Motor neuron (in vitro differentiated cells): ENCODE data around the gene METRNL. TPM values are rescaled to one million over a fixed set of nuclear protein-coding genes. Genes with fewer than 3 reads are reported as not detected.

Experiments
- ATAC-seq, 8 experiments: fragments of 200-7000 bp; cut with Tn5 transposase; replicated peaks in 6 of 8; 2 replicates each; pipeline ENCODE4 v1.8.0; 2021; ENCODE audit warnings: mild to moderate bottlenecking in 8 of 8, moderate library complexity in 8 of 8
- H3K27ac ChIP-seq, 2 donors: fragments of 250-450 bp; sonication (Bioruptor Pico); 2 replicates each; pipeline ENCODE4 v1.9.0; 2021; ENCODE audit warnings: antibody characterized with exemption in 2 of 2, mild to moderate bottlenecking in 2 of 2, moderate library complexity in 1 of 2
- H3K4me1 ChIP-seq, 2 donors: fragments of 250-450 bp; sonication (Bioruptor Pico); replicated peaks in 1 of 2; 2 replicates each; pipeline ENCODE4 v1.6.1; 2021; ENCODE audit warnings: antibody characterized with exemption in 2 of 2, mild to moderate bottlenecking in 2 of 2, moderate library complexity in 1 of 2
- H3K4me3 ChIP-seq, 5 donors: fragments of 250-450 bp; sonication (Bioruptor Pico); 2 replicates each; pipeline ENCODE4 v1.9.0; 2021; ENCODE audit warnings: antibody characterized with exemption in 5 of 5, mild to moderate bottlenecking in 5 of 5, moderate library complexity in 4 of 5
- WGBS, 10 experiments: fragments of 450-650 bp; shearing (Covaris generic); methylation state at CpG; one replicate each; pipeline ENCODE4 v1.0.0; 2022; 5-methylcytosine and 5-hydroxymethylcytosine counted together
- in situ Hi-C, 9 experiments: fragments of 400-800 bp; cut with MboI; loops; one replicate each; pipeline ENCODE4 v1.15.0; 2021; ENCODE audit warnings: low sequenced_read_pairs in 9 of 9, low pct_unique_long_range_greater_than_20kb in 2 of 9; ENCODE audit not compliant: unreplicated experiment in 9 of 9
- total RNA-seq, 8 experiments: library from RNA; unstranded; fragments of 300-600 nt; gene quantifications; 2 replicates each; pipeline versions ENCODE4 v1.2.3 to v1.2.4, GENCODE V29; 2022

Gene METRNL
- total RNA-seq, 8 experiments from 2014 or later, result 1.5 to 122 (median 6.3) TPM

GRCh38 chr17:83080858-83081683 lies 1.7 kb downstream of the METRNL start:
- H3K27ac ChIP-seq, result peak overlapping the region in 1 of 2 donors; percentile 23
- ATAC-seq, result peak; percentile 1 to 26 (median 15)
- peaks cover 0 to 29% of the 10 kb centered on the region in 2 donors for H3K4me1 ChIP-seq
- peak overlapping the region; percentile 34 to 97 (median 71) for H3K4me3 ChIP-seq
- WGBS, 10 experiments, result no CpG with 5 or more reads among the region's 91 CpGs
- in situ Hi-C loops, result no loop called here

DNA sequence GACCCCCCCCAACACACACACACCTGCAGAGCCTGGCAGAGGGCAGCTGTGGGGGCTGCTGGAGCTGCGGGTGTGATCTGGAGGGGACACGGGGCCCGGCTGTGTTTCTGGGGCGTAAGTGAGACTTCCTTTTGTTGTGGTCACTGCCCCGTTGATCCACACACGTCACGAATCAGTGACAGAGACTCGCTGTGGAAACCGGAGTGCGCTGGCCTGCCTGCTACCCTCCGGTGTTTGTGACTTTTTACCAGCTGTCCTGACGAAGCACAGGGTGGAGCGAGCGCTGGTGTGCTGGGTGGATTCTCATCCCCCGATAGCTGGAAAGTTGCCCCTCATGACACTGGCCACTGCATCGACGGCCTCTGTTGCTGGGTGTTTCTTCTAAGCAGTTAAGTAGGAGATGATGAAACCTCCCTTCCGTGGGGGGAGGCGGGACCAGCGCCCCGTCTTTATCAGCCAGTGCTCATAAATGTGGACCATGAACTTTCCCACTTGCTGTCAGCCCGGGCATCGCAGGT lies 2.3 kb downstream of the METRNL start:
- H3K27ac ChIP-seq, result no peak overlapping the region
- H3K4me3 ChIP-seq, result peak overlapping the region in 4 of 5 donors; percentile 65 to 97 (median 78)
- 8 to 61% (median 43%) methylated on average over 3 to 9 of the region's 23 CpGs; no CpG with 5 or more reads in 6 of the 10 experiments for WGBS, 10 experiments
- peaks cover 0 to 29% of the 10 kb centered on the region in 2 donors for H3K4me1 ChIP-seq
- in situ Hi-C loops, result no loop called here
- peak in 6 of 8 experiments; percentile 3 to 18 (median 8) for ATAC-seq

DNA sequence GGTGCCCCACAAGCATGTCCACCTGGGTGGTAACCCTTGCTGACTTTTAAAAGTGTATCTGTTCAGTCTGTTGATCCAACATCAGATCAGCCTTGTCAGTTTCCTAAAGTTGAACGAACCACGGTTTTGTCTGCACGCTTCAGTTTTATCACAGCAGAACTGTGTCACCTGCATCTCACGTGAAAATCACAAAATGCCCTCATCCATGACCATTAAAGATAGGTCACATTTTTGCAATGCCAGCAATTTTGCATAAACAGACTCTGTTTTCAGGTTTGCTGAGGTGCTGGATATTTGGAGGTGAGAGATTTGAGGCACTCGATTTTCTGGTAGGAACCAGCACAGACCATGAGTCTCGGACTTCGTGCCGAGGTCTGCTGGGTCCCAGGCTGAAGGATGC lies 3.0 kb downstream of the METRNL start:
- Histone ChIP-seq H3K27ac (no peak overlapping the region), H3K4me1 (peaks cover 0 to 29% of the 10 kb centered on the region in 2 donors), H3K4me3 (no peak overlapping the region)
- no peak for ATAC-seq
- in situ Hi-C loops, result no loop called here
- 36 to 100% (median 57%) methylated on average over 2 to 7 of the region's 8 CpGs; no CpG with 5 or more reads in 4 of the 10 experiments for WGBS, 10 experiments

DNA sequence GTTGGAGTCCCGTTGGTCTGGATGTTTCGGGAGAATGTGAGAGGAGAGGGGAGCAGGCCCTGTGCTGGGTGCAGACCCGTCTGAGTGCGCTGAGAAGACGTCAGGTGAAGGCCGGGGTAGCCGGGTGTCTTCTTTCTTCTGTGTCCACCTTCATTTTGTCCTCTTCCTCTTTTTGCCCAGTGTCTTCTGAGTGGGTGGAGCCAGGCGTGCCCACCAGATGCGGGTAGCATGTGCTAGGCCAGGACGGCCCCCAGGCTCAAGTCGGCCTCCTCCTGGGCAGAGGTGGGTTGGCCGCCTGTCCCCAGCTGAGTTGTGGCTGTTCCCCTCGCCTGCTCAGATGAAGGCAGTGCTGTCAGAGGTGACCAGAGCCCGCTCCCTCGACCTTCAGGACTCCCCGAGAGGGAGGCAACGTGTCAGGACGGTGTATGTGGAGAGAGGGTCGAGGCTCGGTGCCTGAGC lies 3.5 kb downstream of the METRNL start:
- H3K4me1 ChIP-seq, result peaks cover 0 to 29% of the 10 kb centered on the region in 2 donors
- H3K27ac ChIP-seq, result no peak overlapping the region
- ATAC-seq, result no peak
- in situ Hi-C loops, result no loop called here
- no peak overlapping the region for H3K4me3 ChIP-seq
- WGBS, 10 experiments, result 17 to 20% methylated on average over 1 to 6 of the region's 20 CpGs; no CpG with 5 or more reads in 8 of the 10 experiments

DNA sequence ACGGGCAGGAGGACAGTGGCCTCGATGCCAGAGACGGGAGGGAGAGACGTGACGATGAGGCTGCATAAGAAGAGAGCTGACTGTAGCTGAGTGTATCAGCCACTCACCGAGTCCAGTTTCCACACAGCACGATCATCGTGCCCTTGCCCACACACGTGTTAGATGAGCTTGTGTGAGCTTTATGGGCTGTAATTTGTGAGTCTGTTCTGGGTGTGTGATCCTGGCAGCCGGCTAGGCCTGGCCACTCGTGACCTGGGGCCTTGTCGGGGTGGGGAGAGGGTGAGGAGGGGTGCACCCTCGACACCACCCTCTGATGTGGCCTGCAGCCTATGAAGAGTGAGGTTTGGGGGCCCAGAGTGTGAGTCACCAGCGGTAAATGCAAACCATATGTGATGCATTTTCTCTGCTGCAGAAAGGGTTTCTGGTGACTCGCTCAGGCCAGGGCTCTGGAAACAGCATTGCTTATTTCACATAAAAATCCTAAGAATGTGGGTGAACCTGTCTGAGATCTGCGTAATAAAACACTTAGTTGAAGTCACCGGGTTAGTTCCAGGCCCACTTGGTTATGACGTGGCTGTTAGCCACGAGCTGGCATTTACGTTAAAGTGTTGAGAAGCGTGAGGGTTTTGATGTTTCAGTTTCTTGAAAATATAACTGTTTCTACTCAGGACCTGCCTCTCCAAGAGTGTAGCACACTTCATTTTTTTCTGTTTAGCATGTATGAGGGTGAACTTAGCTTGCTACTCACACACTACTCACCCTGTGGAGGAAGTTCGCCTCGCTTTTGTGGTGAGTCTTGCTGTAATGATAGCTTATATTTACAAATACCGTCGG lies 4.2 kb downstream of the METRNL start:
- 4 to 90% (median 67%) methylated on average over 1 to 14 of the region's 25 CpGs; no CpG with 5 or more reads in 2 of the 10 experiments for WGBS, 10 experiments
- ATAC-seq, result peak in 7 of 8 experiments; percentile 3 to 61 (median 28)
- Histone ChIP-seq H3K4me3 (no peak overlapping the region), H3K27ac (no peak overlapping the region), H3K4me1 (peaks cover 0 to 23% of the 10 kb centered on the region in 2 donors)
- in situ Hi-C loops, result no loop called here

DNA sequence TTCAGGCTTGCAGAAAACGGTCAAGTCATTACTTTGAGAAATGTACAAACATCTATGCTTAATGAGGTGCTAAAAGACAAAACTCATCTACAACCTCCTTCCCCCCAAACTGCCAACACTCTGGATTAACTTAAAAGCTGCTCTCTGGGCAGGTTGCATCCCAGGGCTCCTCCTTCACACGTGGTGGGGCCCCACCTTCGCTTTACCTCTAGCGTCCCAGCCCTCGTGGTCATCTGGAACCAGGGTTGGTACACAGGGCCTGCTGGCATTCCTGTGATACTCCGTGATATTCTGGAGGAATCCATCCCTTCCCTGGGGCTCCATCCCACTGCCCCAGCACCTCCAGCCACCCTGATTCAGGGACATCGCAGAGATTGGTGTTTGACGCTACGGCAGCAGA lies 4.8 kb downstream of the METRNL start:
- peaks cover 0 to 26% of the 10 kb centered on the region in 2 donors for H3K4me1 ChIP-seq
- WGBS, 10 experiments, result 20 to 80% (median 48%) methylated on average over 1 to 6 of the region's 9 CpGs; no CpG with 5 or more reads in 4 of the 10 experiments
- H3K27ac ChIP-seq, result no peak overlapping the region
- in situ Hi-C loops, result no loop called here
- ATAC-seq, result no peak
- no peak overlapping the region for H3K4me3 ChIP-seq

DNA sequence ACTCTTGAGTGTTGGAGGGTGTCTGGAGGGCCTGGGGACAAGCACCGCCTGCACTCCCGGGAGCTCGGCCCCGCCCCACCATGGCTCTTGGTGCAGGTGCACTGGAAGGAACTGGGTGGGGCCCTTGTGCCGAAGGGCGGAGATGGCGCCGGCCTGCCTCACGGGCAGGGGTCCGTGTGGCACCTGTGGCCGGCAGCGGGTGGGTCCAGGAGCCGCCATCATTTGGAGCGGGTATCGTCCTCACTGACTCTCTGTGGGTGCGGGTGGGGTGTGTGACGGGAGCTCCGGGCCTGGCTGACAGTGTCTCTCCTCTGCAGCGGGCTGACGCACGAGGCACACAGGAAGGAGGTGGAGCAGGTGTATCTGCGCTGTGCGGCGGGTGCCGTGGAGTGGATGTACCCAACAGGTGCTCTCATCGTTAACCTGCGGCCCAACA lies 5.2 kb downstream of the METRNL start:
- no peak overlapping the region for H3K4me3 ChIP-seq
- H3K27ac ChIP-seq, result no peak overlapping the region
- in situ Hi-C loops, result no loop called here
- no peak for ATAC-seq
- WGBS, 10 experiments, result 70 to 98% methylated on average over 6 to 11 of the region's 27 CpGs; no CpG with 5 or more reads in 8 of the 10 experiments
- peaks cover 2 to 30% of the 10 kb centered on the region in 2 donors for H3K4me1 ChIP-seq

- H3K4me1 ChIP-seq, result peaks cover 5 to 32% of the 10 kb centered on the region in 2 donors
- in situ Hi-C loops, result no loop called here
- H3K4me3 ChIP-seq, result no peak overlapping the region
- no peak overlapping the region for H3K27ac ChIP-seq
- WGBS, 10 experiments, result 78% methylated on average over 6 of the region's 22 CpGs; no CpG with 5 or more reads in 9 of the 10 experiments
- no peak for ATAC-seq
These were observed 5.7 kb downstream of the METRNL start for GRCh38 chr17:83085103-83085502.

DNA sequence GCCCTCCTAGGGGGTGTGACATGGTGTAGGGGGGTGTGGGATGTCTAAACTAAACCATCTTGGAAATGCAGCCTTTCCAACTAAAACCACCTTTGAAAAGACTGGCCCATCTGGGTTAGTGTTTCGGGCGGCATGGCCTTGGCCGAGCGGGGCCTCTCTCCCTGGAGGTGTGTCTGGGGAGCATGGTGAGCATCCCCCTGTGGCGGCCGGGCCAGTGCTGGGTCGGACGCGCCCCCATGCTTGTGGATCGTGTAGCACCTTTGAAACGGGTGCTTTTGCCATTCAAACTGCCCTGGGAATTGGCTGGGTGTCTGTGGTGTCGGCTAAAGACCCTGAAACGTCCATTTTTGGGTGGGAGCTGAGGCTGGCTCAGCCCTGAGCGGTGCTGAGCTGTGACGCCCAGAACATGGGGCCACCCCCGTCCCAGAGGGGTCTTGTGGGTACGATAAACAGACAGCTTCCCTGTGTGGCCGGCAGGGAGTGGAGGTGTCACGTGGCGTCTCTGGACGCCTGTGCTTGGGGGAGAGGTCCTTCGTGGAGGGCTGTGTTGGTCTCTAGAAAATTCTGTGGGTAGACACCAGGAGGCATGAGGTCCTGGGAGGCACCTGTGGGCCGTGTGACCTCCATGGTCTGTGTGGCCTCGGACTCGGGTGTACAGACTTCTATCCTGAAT lies 6.3 kb downstream of the METRNL start:
- H3K27ac ChIP-seq, result no peak overlapping the region
- no peak overlapping the region for H3K4me3 ChIP-seq
- no peak for ATAC-seq
- 49 to 87% (median 74%) methylated on average over 3 to 11 of the region's 25 CpGs; no CpG with 5 or more reads in 5 of the 10 experiments for WGBS, 10 experiments
- in situ Hi-C loops, result no loop called here
- H3K4me1 ChIP-seq, result peaks cover 5 to 32% of the 10 kb centered on the region in 2 donors

DNA sequence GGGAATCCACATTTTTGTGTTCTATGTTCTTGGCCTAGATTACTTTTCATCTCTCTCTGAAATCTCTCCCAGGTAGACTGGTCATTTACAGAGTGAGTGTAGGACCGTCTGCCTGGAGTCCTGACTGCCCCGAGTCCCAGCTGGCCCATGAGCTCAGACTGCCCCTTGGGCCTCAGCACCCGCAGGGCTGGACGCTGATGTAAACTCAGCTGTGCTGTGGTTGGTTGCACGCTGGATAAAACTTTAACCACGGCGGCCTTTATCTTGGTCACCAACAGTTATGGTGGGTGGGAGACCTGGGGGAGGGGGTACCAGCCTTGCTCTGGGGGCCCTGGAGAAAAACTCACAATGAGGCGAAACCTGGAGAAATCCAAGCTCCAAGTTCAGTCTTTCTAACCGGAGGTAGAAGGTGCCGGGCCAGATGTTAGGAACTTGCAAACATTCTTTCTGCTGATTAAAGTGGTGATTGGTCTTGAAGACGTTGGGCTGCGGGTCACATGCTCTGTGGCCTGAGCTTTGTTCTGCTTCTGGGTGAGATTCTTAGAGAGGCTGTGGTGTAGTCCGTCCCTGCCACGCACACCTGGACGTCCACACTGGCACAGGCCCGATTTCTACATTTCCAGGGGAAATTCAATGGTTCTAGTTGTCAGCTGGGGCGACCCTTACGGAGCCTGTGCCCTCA lies 6.9 kb downstream of the METRNL start:
- no peak overlapping the region for H3K27ac ChIP-seq
- in situ Hi-C loops, result no loop called here
- no peak overlapping the region for H3K4me3 ChIP-seq
- 66 to 100% (median 75%) methylated on average over 1 to 14 of the region's 18 CpGs; no CpG with 5 or more reads in 3 of the 10 experiments for WGBS, 10 experiments
- no peak for ATAC-seq
- H3K4me1 ChIP-seq, result peaks cover 5 to 31% of the 10 kb centered on the region in 2 donors

GRCh38 chr17:83086907-83087787 lies 7.7 kb downstream of the METRNL start:
- in situ Hi-C loops, result no loop called here
- ATAC-seq, result no peak
- Histone ChIP-seq H3K4me3 (no peak overlapping the region), H3K4me1 (peaks cover 5 to 23% of the 10 kb centered on the region in 2 donors), H3K27ac (no peak overlapping the region)
- 37 to 90% (median 65%) methylated on average over 2 to 5 of the region's 39 CpGs; no CpG with 5 or more reads in 6 of the 10 experiments for WGBS, 10 experiments
